DMS79 (cell line): ENCODE results near the gene TMA7.
"Not testable (repeated sequence)": the region's sequence is repeated elsewhere in the genome, so short reads cannot be mapped to it uniquely, and the experiment has no call there.

Source experiments
- DNase-seq: peaks from one replicate; lab custom pipeline; 2025; lab: John Stamatoyannopoulos, UW

Gene TMA7

DNA sequence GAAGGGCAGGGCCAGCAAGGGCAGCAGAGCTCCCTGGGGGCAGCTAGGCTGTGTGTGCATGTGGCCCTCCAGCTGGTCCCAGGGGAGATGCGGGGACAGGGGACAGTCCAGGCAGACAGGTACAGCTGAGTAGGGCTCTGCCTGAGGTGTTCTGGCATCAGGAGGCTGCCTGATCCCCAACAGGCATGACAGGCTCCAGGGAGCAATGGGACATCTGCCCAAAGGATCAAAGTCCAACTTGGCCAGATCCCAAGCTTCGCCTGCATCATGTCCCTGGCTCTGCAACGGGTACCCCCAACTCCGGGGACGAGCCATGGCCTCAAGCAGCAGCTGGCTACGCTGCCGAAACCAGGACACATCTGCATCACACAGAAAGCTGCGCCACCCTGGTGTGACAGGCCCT, 28.3 kb downstream of the TMA7 start:
- DNase-seq: no peak

DNA sequence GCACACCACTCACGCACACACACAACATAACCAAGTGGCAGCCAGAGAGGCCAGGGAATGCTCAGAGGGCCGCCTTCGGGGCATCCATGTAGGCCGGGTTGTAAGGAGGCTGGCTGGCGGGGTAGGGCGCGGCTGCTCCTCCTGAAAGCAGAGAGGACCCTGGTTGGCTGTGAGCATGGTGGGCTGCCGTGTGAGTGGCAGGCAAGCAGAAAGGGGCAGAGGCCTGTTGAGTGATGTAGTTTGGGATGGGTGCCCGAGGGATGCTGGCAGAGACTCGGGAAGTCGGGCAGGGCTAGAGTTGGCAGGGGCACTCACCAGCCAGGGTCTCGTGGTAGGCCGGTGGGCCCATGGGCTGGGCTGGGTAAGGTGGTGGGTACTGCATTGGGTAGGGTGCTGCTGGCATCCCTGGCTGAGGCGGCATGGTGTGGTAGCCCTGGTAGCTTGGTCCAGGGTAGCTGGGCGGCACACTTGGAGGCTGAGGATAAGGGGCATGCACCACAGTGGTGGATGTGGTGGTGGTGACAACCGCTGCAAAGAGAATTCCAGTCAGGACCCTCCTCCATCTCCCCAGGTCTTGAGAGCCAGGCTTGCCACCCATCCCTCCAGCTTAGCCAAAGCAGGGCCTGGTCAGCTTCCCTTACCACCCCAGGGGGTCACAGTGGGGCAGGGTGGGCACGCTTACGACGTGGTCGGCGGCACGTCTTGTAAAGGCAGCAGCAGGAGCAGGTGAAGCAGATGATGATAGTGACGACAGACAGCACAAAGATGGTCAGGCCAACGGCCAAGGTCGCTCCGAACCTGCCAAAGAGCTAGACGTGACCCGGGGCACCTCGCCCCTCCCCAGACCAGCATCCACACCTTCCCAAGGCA, 29.2 kb downstream of the TMA7 start:
- no peak for DNase-seq

DNA sequence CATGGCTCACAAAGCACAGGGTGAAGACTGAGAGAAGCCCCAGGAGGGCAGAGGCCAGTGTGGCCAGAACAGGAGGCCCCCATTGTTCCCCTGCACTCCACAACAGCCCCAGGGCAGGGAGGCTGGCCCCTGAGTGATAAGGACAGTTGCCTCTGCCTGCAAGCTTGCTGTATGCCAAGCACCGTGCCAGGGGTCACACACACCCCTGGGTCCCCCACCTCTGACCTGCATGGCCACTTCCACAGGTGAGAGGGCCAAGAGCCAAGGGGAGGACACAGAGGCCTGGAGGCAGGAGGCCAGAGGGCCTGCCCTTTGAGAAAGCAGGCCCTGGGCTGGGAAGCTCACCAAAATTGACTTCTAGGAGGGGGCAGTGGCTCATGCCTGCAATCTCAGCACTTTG, 30.2 kb downstream of the TMA7 start:
- no peak for DNase-seq

DNA sequence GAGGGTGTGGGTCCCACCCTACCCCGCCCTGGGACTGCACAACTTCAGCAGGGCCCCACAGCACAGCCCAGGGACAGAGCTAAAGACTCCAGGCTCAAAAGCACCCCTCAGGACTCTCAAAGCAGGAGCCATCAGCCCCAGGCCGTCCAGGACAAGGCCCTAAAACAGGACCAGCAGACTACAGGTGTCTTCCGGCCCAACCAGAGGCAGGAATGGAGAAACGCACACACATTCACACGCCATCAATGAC, 32.5 kb downstream of the TMA7 start:
- no peak for DNase-seq

DNA sequence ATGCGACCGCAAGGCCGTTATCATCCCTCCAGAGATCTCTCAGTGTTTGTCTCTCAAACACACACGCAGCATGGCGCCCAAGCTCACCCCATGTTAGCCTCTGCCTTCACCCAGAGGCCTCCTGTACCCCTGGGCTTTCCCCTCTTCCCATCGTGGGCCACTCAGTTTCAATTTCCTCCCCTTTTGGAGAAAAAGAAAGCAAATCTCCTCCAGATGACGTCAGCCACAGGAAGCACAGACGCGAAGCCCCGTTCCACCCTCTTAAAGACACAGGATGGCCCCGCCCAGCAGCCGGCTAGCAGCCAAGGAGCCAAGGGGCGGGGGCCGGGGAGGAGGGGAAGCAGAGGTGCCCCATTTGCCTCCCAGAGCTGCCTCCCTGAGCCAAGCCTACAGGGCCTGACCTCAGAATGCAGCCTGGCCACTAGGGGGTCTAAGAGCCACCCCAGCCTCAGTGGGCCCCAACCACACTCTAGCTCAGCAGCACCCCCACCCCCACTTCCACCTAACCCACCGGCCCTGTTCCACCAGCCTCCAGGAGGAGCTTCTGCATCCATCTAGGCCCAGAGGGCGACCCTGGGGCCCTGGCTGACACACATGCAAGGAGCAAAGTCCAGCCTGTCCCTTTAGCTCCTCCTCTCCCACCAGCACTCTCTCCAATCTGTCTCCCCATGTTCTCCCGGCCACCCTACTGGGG, 33.0 kb downstream of the TMA7 start:
- DNase-seq: peak; percentile 70

DNA sequence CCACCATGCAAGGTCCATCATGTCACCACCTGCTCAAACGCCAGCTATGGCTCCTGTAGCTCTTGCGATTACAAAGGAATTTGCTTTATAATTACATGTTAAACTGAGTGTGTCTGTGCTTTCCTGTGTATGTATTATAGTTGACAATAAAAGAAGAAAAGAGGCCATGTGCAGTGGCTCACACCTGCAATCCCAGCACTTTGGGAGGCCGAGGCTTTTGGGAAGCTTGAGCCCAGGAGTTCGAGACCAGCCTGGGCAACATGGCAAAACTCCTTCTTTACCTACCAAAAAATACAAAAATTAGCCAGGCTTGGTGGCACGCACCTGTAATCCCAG, 33.5 kb downstream of the TMA7 start:
- DNase-seq: no peak

DNA sequence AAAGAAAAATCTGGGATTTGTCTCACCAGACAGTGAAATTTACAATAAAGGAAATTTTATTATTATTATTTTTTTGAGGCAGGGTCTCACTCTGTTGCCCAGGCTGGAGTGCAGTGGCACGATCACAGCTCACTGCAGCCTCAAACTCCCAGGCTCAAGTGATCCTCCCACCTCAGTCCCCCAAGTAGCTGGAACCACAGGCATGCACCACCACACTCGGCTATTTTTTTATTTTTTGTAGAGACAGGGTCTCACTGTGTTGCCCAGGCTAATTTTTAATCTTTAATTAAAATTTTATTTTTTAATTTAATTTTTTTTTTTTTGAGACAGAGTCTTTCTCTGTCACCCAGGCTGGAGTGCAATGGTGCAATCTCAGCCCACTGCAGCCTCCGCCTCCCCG, 34.0 kb downstream of the TMA7 start:
- DNase-seq: not testable (repeated sequence)

DNA sequence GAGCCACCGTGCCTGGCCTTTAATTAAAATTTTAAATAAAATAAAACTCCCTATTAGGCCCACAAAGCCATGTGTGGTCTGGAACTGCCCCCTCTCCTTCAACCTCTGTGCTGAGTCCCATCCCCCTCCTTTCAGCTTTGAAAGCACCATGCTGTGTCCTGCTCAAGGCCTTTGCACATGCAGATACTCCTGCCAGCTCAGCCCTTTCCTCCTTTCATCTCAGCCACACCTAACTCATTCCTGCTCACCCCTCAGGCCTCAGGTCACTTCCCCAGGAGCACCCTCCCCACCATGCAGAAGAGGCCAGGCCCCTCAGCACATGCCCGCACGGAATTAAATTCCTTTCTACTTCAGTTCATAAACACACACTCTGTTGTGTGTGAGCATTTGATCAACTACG, 34.6 kb downstream of the TMA7 start:
- no peak for DNase-seq

DNA sequence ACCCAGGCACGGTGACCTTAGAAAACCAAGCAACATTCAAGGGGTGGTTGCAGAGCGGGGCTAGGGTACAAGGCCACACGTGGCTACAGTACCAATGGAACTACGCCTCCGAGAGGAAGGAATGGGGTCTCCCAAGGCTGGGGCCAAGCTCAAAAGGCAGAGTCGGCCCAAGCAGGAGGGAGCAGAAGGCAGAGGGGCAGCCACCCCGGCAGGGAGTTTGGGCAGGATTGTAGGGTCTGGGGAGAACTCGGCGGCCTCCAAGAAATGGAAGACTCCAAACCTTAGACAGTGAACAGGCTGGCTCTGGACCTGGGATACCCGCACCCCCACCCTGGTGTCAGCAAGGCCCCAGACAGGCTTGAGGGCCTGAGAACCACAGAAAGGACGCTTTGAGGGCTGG, 35.1 kb downstream of the TMA7 start:
- DNase-seq: no peak

DNA sequence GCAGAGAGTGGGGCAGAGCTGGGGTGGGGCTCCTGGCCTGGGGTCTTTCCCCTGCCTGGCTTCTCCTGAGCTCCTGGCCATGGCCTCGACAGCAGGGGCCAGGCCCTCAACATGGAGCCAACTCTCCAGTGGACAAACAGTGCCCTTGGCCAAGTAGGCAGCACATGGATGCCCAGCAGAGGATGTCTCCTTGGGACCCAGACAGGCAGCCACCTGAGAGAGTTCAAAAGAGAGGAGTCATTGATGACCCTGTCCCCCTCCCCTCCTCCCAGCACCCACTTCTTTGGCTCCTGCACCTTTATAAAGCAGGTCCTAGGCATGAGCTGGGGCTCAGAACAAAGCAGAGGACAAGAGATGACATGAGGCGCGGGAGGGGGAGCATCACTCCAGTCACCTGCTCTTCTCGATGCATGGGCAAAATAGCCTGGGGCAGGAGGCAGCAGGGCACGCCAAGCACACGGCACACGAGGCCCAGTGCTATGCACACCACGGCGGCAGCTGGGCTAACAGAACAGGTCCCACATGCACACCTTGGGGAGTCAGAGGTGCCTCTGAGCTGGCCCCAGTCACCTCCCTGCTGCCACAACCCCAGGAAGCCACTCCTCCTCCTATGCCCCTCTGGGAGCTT, 36.5 kb downstream of the TMA7 start:
- DNase-seq: no peak

DNA sequence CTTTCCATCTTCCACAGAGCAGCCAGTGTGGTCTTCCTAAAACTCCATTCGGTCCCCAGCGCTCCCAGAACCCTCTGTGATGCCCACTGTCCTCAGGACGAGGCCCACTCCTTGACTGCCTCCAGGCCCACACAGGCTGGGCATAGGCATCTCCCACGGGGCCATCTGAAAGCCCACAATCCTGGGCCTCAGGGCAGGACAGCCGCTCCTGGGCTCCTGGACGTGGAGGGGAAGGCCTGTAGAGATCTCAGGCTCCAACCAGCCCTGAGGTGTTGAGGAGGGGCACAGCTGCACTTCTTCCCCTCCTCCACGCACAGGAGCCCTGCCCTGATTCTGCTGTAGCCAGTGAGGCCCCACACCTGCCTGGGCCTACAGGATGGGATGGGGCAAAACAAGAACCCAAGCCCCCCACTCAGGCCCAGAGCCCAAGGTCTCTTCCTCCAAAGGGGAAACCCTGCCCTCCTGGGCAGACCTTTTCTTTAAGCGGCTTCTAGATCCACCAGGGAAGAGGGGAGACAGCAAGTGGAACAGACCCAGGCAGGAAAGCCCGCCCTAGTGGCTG, 38.0 kb downstream of the TMA7 start:
- no peak for DNase-seq

DNA sequence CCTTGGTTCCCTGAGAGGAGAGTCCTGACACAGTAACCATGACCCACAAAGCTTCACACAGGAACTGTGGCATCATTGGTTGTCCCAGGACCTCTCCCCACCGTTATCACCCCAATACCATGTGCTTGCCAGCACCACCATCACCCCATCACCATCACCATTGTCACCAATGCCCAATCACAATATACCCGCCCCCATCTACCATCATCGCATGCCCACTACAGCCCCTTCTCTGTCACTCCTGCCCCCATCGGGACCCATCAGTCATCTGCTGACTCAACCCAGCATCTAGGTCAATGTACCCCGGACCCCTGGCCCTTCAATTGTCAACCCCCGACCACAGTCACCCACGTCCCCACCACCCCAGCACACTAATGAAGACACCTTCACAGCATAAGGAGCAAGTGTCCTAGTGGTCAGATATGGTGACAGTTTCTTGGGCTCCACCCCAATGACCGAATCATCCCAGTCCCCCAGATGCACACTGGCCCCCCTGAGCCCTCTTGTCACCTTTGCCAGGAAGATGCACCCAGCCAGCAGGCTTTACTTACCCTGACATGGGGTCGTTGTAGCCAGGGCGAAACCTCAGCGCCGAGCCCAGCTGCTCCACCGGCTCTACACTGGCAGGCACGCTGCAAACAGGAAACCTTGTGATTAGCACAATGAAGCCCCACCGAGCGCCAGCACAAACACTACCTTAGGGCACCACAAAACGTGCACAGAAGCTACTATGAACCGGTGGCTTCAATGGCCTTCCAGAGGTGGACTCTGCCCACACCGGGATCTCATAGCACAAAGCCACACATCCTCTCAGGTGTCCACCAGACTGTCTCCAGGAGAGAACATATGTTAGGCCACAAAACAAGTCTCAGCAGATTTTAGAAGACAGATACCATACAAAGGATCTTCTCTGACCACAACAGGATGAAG, 38.8 kb downstream of the TMA7 start:
- no peak for DNase-seq

DNA sequence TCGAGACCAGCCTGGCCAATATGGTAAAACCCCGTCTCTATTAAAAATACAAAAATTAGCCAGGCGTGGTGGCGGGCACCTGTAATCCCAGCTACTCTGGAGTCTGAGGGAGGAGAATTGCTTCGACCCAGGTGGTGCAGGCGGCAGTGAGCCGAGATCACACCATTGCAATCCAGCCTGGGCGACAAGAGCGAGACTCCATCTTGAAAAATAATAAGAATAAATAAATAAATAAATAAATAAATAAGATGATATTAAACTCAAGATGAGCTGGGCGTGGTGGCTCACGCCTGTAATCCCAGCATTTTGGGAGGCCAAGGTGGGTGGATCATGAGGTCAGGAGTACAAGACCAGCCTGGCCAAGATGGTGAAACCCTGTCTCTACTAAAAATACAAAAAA, 40.8 kb downstream of the TMA7 start:
- DNase-seq: not testable (repeated sequence)

DNA sequence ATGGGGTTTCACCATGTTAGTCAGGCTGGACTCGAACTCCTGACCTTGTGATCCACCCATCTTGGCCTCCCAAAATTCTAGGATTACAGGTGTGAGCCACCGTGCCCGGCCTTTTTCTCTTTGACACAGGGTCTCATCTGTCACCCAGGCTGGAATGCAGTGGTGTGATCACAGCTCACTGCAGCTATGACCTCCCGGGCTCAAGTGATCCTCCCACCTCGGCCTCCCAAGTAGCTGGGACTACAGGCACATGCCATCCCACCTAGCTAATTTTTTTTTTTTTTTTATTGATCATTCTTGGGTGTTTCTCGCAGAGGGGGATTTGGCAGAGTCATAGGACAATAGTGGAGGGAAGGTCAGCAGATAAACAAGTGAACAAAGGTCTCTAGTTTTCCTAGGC, 42.8 kb downstream of the TMA7 start:
- not testable (repeated sequence) for DNase-seq

DNA sequence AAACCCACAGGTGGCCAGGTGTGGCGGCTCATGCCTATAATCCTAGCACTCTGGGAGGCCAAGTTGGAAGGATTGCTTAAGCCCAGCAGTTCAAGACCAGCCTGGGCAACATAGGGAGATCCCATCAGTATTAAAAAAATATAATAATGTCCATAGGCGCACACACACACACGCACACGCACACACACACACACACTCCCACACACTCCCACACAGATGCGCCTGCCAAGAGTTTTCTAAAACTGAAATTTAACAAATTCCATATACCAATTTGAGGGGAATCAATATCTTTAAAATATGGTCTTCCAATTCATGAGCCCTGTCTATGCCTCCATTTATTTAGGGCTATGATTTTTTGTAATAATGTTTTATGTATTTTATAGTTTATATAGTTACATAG, 46.9 kb downstream of the TMA7 start:
- DNase-seq: no peak

DNA sequence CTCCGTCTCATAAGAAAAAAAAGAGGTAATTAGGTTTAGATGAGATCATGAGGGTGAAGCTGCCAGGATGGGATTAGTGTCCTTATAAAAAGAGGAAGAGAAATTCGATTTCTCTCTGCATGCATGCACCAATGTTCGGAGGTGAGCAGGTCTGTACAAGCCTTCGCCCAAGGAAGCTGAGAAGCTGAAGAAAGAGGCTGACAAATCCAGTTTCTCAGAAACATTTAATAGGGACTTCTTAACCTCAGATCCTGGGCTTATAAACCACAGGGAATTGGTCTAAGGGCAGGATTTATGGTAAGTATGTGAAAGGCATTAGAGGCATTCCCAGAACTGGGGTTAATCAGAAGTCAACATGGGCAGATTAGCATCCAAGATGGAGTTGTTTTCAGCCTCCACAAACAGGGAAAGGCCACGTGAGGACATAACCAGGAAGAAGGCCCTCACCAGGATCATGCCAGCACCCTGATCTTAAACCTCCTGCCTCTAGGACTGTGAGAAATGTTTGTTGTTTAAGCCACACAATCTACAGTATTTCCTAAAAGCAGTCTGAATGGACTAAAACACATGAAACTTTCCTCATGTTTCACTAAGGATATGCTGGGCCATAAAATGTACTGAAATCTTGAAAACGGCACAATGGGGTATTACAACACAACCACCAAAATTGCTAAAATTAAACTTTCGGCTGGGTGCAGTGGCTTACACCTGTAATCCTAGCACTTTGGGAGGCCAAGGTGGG, 52.6 kb downstream of the TMA7 start:
- no peak for DNase-seq

DNA sequence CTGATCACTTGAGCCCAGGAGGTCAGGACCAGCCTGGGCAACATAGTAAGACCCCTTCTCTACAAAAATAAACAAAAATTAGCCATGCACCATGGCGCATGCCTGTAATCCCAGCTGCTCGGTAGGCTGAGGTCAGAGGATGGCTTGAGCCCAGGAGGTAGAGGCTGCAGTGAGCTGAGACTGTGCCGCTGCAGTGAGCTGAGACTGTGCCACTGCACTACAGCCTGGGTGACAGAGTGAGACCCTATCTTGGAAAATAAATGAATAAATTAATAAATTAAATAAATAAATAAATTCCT, 53.1 kb downstream of the TMA7 start:
- DNase-seq: no peak
